DMS53 treated with DMSO at 0.1 percent for 48 hours (cell line): Measurements from ENCODE around the gene MAGEB17.
A peak's percentile ranks its signal among the peaks of the same experiment; 100 is the strongest.

Source experiments
- DNase-seq: peaks from one replicate; lab custom pipeline; 2025; ENCODE audit not compliant: unreplicated experiment; lab: John Stamatoyannopoulos, UW

Gene MAGEB17

GRCh38 chrX:16205840-16206239 is 38.6 kb downstream of the MAGEB17 start:
- DNase-seq, result no peak

- no peak for DNase-seq
Measured at GRCh38 chrX:16207634-16208033, 40.4 kb downstream of the MAGEB17 start.

- no peak for DNase-seq
Measured at GRCh38 chrX:16208601-16209000, 41.3 kb downstream of the MAGEB17 start.

GRCh38 chrX:16210061-16210460 is 42.8 kb downstream of the MAGEB17 start:
- DNase-seq, result no peak

GRCh38 chrX:16212024-16212423 is 44.7 kb downstream of the MAGEB17 start:
- DNase-seq, result no peak

- DNase-seq, result peak; percentile 5
Measured at GRCh38 chrX:16212436-16212835, 45.2 kb downstream of the MAGEB17 start.

GRCh38 chrX:16213961-16214360 is 46.7 kb downstream of the MAGEB17 start:
- DNase-seq, result no peak

GRCh38 chrX:16215660-16216059 is 48.4 kb downstream of the MAGEB17 start:
- no peak for DNase-seq
